ENCODE results near the gene SLC6A2. TPM values are rescaled to one million over a fixed set of nuclear protein-coding genes. Genes with fewer than 3 reads are reported as not detected.

The SLC6A2 gene
- total RNA-seq, 2 experiments from 2014 or later: not detected

DNA sequence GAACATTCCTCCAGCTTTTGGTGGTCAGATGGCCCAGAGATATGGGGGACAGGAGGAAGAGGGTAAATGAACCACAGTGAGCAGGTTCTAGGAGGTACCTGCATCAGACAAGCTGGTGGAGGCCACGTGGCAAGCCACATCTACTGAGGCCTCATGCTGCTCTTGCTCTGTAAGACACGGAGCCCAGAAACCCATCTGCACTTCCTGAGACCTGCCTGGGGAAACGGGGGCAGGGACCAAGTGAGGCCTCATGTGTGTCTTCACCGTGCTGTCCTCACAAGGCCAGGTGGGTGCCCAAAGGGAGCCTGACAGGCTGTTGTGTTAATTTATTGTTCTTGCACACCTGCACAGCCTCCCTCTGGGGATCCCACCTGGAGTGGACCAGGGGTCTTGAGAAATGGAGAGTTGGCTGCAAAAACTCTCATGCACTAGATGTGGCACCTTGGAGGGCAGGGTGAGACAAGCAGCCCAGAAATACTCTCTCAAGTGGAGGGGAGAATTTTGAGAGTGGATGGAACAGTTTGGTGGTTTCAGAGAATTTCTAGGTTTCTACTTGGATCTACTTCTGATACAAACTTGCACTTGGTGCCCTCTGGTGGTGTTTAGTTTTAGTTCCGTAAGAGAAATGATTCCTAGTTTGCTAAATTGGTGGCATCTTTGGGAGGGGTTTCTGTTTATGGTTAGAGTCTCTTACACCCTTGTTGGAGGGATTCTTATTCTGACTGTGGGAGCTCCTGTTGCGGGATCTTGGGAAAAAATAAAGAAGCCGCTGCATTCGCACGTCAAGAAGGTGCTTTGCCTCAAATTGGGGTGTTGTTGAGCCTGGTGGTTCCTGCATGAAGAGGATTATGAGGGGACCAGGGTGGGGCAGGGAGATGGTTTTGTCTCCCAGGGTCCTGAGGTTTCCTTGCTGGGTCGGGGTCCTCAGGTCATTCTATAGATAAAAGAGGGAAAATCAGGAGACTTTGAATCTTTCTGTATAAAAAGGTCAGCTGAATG lies 47.5 kb downstream of the SLC6A2 start:
- ChIA-PET POLR2A (interaction anchor here (0.6 to 0.7 kb wide), 2 partner anchors 166 to 176 kb away, joined by 3 read pairs; no protein-coding TSS in a partner anchor), CTCF (ENCODE audit: unreplicated experiment) (interaction anchor here (0.6 kb wide), 1 partner anchor 239 kb away, joined by 4 read pairs; no protein-coding TSS in a partner anchor)
- Histone ChIP-seq H3K4me1 (ENCODE audit: insufficient read depth, low read length, poor library complexity, severe bottlenecking) (no peaks in the 10 kb centered on the region), H3K4me2 (ENCODE audit: low read length) (no peak overlapping the region), H3K9me2 (ENCODE audit: insufficient read depth, low read length) (no peaks in the 10 kb centered on the region), H3K4me3 (ENCODE audit: low read depth, low read length, poor library complexity, severe bottlenecking) (no peak overlapping the region), H3K9me3 (ENCODE audit: low read length) (no peaks in the 10 kb centered on the region), H4K20me1 (ENCODE audit: insufficient read depth, low read length) (no peaks in the 10 kb centered on the region), H3K27ac (ENCODE audit: low read depth, low read length, poor library complexity, severe bottlenecking) (no peak overlapping the region), H2AFZ (ENCODE audit: low read length) (no peak overlapping the region), H3K79me2 (ENCODE audit: insufficient read depth, low read depth, low read length) (no peaks in the 10 kb centered on the region), H3K36me3 (ENCODE audit: insufficient read depth, low read length) (no peaks in the 10 kb centered on the region)
- DNase-seq (ENCODE audit: low spot score): peak; percentile 44
- TF ChIP-seq CTCF (conservative IDR thresholded peaks at IDR 0.05; ENCODE audit: low read length) (peak; percentile 75), EZH2phosphoT487 (IDR thresholded peaks at IDR 0.05; ENCODE audit: borderline replicate concordance, low read depth, low read length) (no peak)
- intact Hi-C loops (cut with micrococcal nuclease; ENCODE audit: unreplicated experiment): loop anchor here (1.0 kb wide), 1 partner anchor 238 kb away; no protein-coding TSS in a partner anchor
- no TSS peak for BruUV-seq (replicated peaks)

- ChIA-PET POLR2A (no interaction called here), CTCF (ENCODE audit: unreplicated experiment) (no interaction called here)
- Histone ChIP-seq H3K4me2 (ENCODE audit: low read length) (no peak overlapping the region), H3K36me3 (ENCODE audit: insufficient read depth, low read length) (no peaks in the 10 kb centered on the region), H3K9me3 (ENCODE audit: low read length) (no peaks in the 10 kb centered on the region), H4K20me1 (ENCODE audit: insufficient read depth, low read length) (no peaks in the 10 kb centered on the region), H3K9me2 (ENCODE audit: insufficient read depth, low read length) (no peaks in the 10 kb centered on the region), H3K79me2 (ENCODE audit: insufficient read depth, low read depth, low read length) (no peaks in the 10 kb centered on the region), H3K27ac (ENCODE audit: low read depth, low read length, poor library complexity, severe bottlenecking) (no peak overlapping the region), H2AFZ (ENCODE audit: low read length) (no peak overlapping the region), H3K4me1 (ENCODE audit: insufficient read depth, low read length, poor library complexity, severe bottlenecking) (no peaks in the 10 kb centered on the region), H3K4me3 (ENCODE audit: low read depth, low read length, poor library complexity, severe bottlenecking) (no peak overlapping the region)
- intact Hi-C loops (cut with micrococcal nuclease; ENCODE audit: unreplicated experiment): no loop called here
- no peak for DNase-seq (ENCODE audit: low spot score)
- no TSS peak for BruUV-seq (replicated peaks)
- no peak for TF ChIP-seq CTCF (conservative IDR thresholded peaks at IDR 0.05; ENCODE audit: low read length)
- no peak for TF ChIP-seq EZH2phosphoT487 (IDR thresholded peaks at IDR 0.05; ENCODE audit: borderline replicate concordance, low read depth, low read length)
Measured at GRCh38 chr16:55706739-55707384, 51.1 kb downstream of the SLC6A2 start.
